ENCODE results near the gene FATE1.

FATE1 gene

GRCh38 chrX:151715752-151716151, at the start of gene FATE1:
TSS of gene FATE1 (plus strand) at chrX:151716035. CDS start at chrX:151716120, 85 bp downstream.
- TF ChIP-seq CTCF (IDR thresholded peaks at IDR 0.05; ENCODE audit: control insufficient read depth, extremely low read depth, insufficient read depth): no peak
- DNase-seq (ENCODE audit: low read depth): no peak
- H3K4me3 ChIP-seq (ENCODE audit: low read depth, low read length): no peak within 1 kb of the TSS

GRCh38 chrX:151675121-151675746, 40.6 kb upstream of the FATE1 start:
- no peak overlapping the region for H3K4me3 ChIP-seq (ENCODE audit: low read depth, low read length)
- DNase-seq (ENCODE audit: low read depth): no peak
- no peak for TF ChIP-seq CTCF (IDR thresholded peaks at IDR 0.05; ENCODE audit: control insufficient read depth, extremely low read depth, insufficient read depth)

- H3K4me3 ChIP-seq (ENCODE audit: low read depth, low read length): no peak overlapping the region
- DNase-seq (ENCODE audit: low read depth): no peak
- TF ChIP-seq CTCF (IDR thresholded peaks at IDR 0.05; ENCODE audit: control insufficient read depth, extremely low read depth, insufficient read depth): no peak
These were observed 39.6 kb upstream of the FATE1 start for GRCh38 chrX:151676196-151676595.

- H3K4me3 ChIP-seq (ENCODE audit: low read depth, low read length): no peak overlapping the region
- no peak for DNase-seq (ENCODE audit: low read depth)
- TF ChIP-seq CTCF (IDR thresholded peaks at IDR 0.05; ENCODE audit: control insufficient read depth, extremely low read depth, insufficient read depth): no peak
These were observed 35.9 kb upstream of the FATE1 start for GRCh38 chrX:151679798-151680402.

GRCh38 chrX:151680805-151681204, 35.0 kb upstream of the FATE1 start:
- peak; percentile 67 for TF ChIP-seq CTCF (IDR thresholded peaks at IDR 0.05; ENCODE audit: control insufficient read depth, extremely low read depth, insufficient read depth)
- peak; percentile 8 for DNase-seq (ENCODE audit: low read depth)
- no peak overlapping the region for H3K4me3 ChIP-seq (ENCODE audit: low read depth, low read length)

GRCh38 chrX:151687635-151688034, 28.2 kb upstream of the FATE1 start:
- no peak for TF ChIP-seq CTCF (IDR thresholded peaks at IDR 0.05; ENCODE audit: control insufficient read depth, extremely low read depth, insufficient read depth)
- DNase-seq (ENCODE audit: low read depth): no peak
- H3K4me3 ChIP-seq (ENCODE audit: low read depth, low read length): no peak overlapping the region

GRCh38 chrX:151688695-151689094, 27.1 kb upstream of the FATE1 start:
- H3K4me3 ChIP-seq (ENCODE audit: low read depth, low read length): no peak overlapping the region
- DNase-seq (ENCODE audit: low read depth): no peak
- TF ChIP-seq CTCF (IDR thresholded peaks at IDR 0.05; ENCODE audit: control insufficient read depth, extremely low read depth, insufficient read depth): no peak
